Nephron (organoid): ENCODE results near the gene ZNF749.

Experiments
- H3K27ac Mint-ChIP-seq, 3 experiments: 2 replicates each; pipeline ENCODE4 v1.8.0; 2020; ENCODE audit warnings: mixed read lengths in 3 of 3, mild to moderate bottlenecking in 2 of 3, moderate library complexity in 1 of 3
- H3K27me3 Mint-ChIP-seq: 2 replicates; pipeline ENCODE4 v1.8.0; 2021; ENCODE audit warnings: low read depth, mild to moderate bottlenecking, moderate library complexity, mixed read lengths
- H3K36me3 Mint-ChIP-seq: 2 replicates; pipeline ENCODE4 v1.8.0; 2020; ENCODE audit warnings: low read depth, mixed read lengths
- H3K4me1 Mint-ChIP-seq: 2 replicates; pipeline ENCODE4 v1.8.0; 2020; ENCODE audit warnings: mixed read lengths
- H3K4me3 Mint-ChIP-seq, 3 experiments: 2 replicates each; pipeline ENCODE4 v1.8.0; 2020; ENCODE audit warnings: mild to moderate bottlenecking in 3 of 3, mixed read lengths in 3 of 3, moderate library complexity in 2 of 3
- H3K9me3 Mint-ChIP-seq: 2 replicates; pipeline ENCODE4 v1.8.0; 2020; ENCODE audit warnings: mixed read lengths
- CTCF ChIP-seq, 3 experiments: fragments of 200-600 bp; sonication (generic); IDR thresholded peaks; one replicate each; pipeline ENCODE4 v1.5.0; 2021; ENCODE audit warnings: antibody characterized with exemption in 3 of 3; ENCODE audit not compliant: unreplicated experiment in 3 of 3

Gene ZNF749

GRCh38 chr19:57434386-57435061 is 601 bp upstream of the ZNF749 start:
- Mint-ChIP-seq H3K9me3 (peaks cover 25% of the 10 kb centered on the region), H3K4me1 (peaks cover 16% of the 10 kb centered on the region), H3K27ac (peak overlapping the region; percentile 71 to 93 (median 88)), H3K36me3 (peaks cover 64% of the 10 kb centered on the region), H3K27me3 (no peaks in the 10 kb centered on the region), H3K4me3 (peak overlapping the region; percentile 95 to 97 (median 96))
- TF ChIP-seq CTCF (IDR thresholded peaks at IDR 0.05; ENCODE audit: unreplicated experiment in 3 of 3), result no peak

GRCh38 chr19:57436417-57436816 is 1.3 kb downstream of the ZNF749 start:
- Mint-ChIP-seq H3K4me1 (peaks cover 16% of the 10 kb centered on the region), H3K27me3 (no peaks in the 10 kb centered on the region), H3K27ac (peak overlapping the region; percentile 27 to 93 (median 71)), H3K9me3 (peaks cover 41% of the 10 kb centered on the region), H3K4me3 (peak overlapping the region; percentile 95 to 97 (median 96)), H3K36me3 (peaks cover 70% of the 10 kb centered on the region)
- TF ChIP-seq CTCF (IDR thresholded peaks at IDR 0.05; ENCODE audit: unreplicated experiment in 3 of 3), result no peak

GRCh38 chr19:57437931-57438330 is 2.8 kb downstream of the ZNF749 start:
- H3K36me3 Mint-ChIP-seq, result peaks cover 77% of the 10 kb centered on the region
- peaks cover 56% of the 10 kb centered on the region for H3K9me3 Mint-ChIP-seq
- TF ChIP-seq CTCF (IDR thresholded peaks at IDR 0.05; ENCODE audit: unreplicated experiment in 3 of 3), result no peak
- no peak overlapping the region for H3K27ac Mint-ChIP-seq
- H3K4me3 Mint-ChIP-seq, result peak overlapping the region in 1 of 3 experiments; percentile 39
- H3K4me1 Mint-ChIP-seq, result peaks cover 16% of the 10 kb centered on the region
- H3K27me3 Mint-ChIP-seq, result no peaks in the 10 kb centered on the region

GRCh38 chr19:57438925-57439324 is 3.8 kb downstream of the ZNF749 start:
- peaks cover 65% of the 10 kb centered on the region for H3K9me3 Mint-ChIP-seq
- H3K36me3 Mint-ChIP-seq, result peaks cover 81% of the 10 kb centered on the region
- no peak overlapping the region for H3K27ac Mint-ChIP-seq
- no peaks in the 10 kb centered on the region for H3K27me3 Mint-ChIP-seq
- H3K4me1 Mint-ChIP-seq, result peaks cover 16% of the 10 kb centered on the region
- no peak overlapping the region for H3K4me3 Mint-ChIP-seq
- no peak for TF ChIP-seq CTCF (IDR thresholded peaks at IDR 0.05; ENCODE audit: unreplicated experiment in 3 of 3)

GRCh38 chr19:57441979-57442752 is 7.0 kb downstream of the ZNF749 start:
- H3K9me3 Mint-ChIP-seq, result peaks cover 76% of the 10 kb centered on the region
- H3K27me3 Mint-ChIP-seq, result no peaks in the 10 kb centered on the region
- no peaks in the 10 kb centered on the region for H3K4me1 Mint-ChIP-seq
- no peak overlapping the region for H3K4me3 Mint-ChIP-seq
- peaks cover 89% of the 10 kb centered on the region for H3K36me3 Mint-ChIP-seq
- no peak for TF ChIP-seq CTCF (IDR thresholded peaks at IDR 0.05; ENCODE audit: unreplicated experiment in 3 of 3)
- no peak overlapping the region for H3K27ac Mint-ChIP-seq
